Iris pigment epithelial cell (primary cell): ENCODE measurements around the gene LPIN3.

Experiments used
- DNase-seq: peaks from one replicate; pipeline ENCODE4 v3.0.0-alpha.2; 2011; ENCODE audit warnings: low read depth

LPIN3 gene

DNA sequence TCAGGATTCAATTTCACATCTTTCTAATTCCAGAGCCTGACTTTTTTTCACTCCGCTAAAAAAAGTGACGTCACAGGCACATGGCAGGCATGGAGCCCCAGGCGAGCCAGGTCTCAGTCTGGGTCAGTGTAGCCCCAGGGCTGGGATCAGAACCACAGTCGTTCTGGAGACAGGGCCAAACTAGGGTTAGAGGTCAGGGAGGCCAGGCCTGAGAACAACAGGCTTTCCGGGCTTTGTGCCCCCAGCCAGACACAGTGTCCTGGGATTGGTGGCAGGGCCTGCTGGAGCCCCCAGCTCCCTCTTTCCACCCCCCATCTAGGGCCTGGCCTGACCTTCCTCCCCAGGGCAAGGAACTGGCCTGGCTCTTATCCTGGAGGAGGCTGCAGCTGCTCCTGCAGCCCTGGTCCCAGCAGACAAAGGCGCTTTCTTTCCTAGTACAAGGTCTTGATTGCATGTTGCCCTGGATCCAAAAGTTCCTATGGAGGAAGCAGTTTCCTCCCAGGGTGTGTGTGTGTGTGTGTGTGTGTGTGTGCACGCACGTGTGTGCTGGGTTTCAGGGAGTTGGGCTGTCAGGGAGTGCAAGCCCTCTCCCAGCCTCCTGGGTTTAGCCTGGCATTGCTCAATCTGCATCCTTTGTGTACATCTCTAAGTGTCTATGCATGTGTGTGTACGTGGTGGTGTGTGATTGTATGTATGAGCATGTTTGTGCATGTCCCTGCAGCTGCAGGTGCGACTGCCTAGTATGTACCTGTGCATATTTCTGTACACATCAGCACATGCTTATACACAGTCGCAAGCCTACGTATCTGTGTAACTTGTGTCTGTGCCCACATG, 52.5 kb downstream of the LPIN3 start:
- no peak for DNase-seq

DNA sequence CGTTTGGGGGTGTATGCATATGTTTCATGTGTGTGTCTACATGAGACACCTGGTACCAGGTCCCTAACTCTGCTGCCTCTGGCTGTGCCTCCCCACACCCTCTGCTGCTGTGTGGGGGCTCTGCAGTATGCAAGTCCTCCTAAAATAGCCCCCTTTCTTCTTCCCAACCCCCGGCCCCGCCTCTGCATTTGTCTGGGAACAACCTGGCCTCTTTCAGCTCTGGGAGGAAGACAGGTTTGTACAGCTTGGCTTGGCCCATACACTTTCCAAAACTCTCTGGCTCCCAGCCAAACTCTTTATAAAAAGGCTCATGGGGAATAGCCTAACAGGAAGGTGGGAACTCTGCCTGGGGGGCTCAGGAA, 53.1 kb downstream of the LPIN3 start:
- no peak for DNase-seq

DNA sequence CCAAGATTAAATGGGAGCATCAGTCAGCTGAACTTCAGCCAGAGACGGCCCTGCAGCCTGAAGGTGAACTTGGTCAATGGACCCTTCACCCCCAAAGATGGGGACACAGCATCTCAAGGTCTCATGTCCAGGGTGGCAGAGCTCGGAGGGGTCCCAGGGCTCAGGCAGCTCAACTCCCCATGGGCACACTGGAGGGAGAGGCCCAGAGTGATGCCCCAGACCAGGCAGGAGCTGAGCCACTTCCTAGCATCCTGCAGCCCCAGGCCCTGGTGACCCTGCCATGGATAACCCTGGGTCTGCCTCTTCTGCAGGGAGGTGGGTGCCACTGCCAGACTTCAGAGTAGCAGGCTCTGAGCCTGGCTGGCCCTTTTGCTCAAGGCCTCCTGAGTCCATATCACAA, 53.5 kb downstream of the LPIN3 start:
- no peak for DNase-seq

DNA sequence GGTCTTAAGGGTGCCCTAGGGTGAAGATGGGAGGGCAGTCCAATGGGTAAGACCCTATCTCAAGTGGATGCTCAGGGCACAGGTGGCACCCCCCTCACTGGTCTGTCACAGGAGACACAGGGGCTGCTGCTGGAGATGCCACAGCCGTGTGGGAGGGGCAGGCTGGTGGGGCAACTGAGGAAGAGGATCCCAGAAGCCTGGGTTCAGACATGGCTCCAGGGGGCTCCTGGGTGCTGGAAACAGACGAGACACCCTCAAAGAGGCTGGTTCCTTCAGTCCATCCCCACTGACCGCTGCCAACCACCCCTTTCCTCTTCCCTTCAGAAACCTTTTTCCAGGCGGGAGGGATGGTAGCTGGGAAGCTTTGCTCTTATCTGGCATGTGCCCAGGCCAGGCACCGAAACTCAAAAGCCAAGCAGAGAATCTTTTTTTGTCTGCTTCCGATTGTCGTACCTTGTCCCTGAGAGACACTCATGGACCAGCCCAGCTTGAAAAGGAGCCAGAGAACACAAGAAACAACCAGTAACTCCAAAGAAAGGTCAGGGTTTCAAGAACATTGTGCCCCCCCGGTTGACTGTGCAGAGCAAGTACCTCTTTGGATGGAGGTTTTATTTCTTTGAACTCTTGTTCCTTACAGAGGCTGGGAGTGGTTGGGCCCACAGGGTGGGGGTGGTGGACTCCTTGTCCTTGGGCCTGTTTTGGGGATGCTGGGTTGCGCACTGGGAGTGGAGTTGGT, 54.5 kb downstream of the LPIN3 start:
- no peak for DNase-seq

DNA sequence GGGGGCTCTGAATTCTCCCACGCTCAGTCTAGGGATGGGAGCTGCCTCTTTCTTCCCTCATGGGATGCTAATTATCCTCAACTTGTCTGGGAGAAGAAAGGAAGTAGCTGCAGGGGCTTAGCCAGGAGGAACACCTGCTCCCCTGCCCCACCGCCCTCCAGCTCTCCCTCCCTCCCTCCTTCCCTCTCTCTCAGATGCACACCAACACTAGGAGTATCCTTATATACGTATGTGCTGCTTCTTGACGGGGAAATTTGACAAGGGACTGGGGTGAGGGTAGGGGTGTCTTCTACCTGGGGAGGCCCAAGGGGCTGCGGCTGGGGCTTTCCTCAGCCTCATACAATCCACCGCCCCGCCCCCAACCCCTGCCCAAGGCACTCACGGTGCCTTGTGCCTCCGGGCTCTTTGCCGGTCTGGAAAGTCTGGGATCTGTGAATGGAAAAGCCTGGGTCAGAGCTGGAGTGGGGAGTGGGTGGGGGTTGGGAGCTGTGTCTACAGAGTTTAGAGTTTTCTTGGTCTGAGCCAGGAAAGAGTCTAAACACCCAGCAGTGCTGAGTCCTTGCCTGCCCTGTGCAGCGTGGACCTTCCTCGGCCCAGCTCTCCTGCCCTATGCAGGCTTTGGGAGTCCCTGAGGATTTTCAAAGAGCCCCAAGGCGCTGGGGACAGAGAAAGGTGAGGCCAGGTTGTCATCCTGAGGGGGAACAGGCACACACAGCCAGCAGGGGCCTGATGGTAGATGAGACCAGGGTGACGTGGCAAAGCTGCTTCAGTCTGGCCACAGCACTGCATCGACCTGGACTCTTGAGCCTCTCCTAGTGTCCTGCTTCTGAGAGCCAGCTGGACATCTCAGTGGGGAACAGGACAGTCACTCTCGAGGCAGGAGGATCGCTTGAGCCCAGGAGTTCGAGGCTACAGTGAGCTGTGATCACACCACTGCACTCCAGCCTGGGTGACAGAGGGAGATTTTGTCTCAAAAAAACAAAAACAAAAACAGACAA, 55.3 kb downstream of the LPIN3 start:
- no peak for DNase-seq

DNA sequence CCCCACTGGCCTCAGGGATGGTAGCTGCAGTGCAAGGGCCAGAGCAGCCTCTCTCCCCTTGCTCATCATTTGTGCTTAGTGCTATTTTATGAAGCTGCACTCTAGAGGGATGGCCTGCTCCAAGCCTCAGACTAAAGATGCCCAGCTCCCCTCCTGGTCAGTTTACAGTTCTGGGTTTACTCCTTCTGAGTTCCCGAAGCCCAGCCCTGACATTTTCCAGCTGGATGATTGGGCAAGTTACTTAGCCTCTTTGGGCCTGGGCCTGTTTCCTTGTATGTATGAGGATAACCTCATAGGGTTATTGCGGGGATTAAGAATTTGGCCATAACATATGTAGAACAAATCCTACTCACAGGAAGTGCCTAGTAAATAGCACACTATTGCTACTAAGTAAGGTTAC, 57.8 kb downstream of the LPIN3 start:
- peak; percentile 56 for DNase-seq

DNA sequence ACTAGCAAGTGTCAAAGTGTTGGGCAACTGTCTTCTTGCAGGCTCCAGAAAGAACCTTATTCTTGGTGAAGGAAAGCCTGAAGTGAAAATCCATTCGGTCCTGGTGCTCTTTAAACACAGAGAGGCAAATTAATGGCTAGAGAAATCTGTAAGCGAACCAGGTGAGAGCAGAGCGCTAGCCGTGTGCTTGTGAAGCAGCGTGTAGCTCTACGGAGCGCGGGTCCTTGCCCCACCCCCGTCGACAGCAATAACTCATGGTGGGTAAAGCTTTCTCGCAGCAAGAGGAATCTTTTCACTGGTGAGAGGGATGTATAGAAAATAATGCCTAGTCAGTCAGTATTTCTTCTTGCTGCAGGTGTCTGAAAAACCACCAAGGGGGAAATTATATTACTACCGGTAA, 63.0 kb downstream of the LPIN3 start:
- no peak for DNase-seq

DNA sequence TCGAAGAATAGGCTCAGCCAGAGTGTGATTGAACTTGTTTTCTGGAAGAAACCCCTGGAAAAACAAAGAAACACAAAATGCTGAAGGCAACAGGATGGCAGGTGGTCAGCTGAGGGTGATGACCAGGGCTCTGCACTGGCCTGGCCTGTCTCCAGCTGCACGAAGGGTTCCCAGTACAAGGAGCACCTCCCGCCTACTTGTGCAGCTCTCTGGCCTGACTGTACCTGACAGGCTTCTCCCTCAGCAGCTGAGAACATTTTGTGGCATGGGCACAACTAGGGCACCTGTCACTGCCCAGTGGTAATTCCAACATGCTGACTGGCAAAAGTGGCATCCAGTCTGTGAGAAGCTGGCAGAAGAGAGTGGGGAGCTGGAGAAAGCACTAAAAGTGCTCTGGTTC, 64.8 kb downstream of the LPIN3 start:
- no peak for DNase-seq

DNA sequence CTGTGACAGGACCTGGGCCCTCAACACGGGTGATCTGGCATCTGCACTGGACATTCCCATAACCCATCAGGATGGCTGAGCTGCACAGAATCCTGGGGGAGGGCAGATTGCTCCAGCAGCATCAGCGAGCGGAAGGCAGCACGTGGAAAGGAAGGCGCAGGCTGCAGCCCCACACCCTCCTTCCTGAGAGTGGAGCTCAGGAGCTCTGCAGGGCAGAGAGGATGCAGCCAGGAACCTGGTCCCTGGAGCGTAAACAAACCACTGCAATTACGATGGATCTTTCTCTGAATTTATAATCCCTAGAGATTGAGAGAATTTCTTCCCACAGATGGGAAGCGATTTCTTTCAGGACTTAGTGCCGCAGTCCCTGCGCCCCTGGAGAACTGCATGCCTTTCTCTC, 65.7 kb downstream of the LPIN3 start:
- no peak for DNase-seq

DNA sequence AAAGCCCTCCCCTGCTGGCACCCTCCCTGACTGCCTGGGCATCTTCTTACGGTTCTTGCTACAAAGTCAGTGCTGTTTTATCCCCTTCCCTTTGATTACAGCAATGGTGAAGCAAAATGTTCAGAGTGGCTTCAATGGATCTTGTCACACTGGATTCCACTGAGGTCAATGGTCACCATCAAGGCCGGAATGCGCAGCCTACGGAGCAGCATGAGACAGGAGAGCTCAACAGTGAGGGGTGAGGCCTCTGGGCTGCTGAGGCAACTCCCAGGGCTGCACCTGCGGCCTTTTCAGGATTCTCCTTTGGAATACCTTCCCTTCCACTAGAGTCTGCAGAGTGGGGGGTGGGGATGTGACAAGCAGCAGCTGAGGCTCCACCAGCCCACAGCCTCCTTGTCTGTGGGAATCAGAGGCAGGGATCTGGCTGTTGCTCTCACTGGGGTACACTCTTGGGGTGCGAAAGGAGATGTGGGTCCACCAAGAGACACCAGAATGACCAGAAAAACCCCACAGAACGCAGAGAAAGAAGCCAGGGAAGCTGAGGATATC, 66.3 kb downstream of the LPIN3 start:
- no peak for DNase-seq

DNA sequence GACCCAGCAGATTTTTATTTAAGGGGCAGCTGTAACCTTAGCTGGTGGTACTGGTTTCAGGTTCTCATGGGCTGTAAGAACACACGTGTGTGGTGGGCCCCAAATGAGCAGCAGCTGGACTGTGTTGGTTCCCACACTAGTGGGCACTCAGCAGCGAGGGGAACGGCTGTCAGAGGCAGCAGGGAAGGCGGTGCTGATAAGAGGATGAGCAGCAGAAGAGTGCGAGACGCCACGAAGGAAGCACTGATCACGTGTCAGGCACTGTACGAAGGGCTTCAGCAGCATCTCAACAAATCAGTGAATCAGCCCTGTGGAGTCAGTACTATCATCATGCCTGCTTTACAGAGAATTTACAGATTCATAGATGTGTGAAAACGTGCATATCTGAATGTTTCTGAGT, 67.0 kb downstream of the LPIN3 start:
- no peak for DNase-seq

DNA sequence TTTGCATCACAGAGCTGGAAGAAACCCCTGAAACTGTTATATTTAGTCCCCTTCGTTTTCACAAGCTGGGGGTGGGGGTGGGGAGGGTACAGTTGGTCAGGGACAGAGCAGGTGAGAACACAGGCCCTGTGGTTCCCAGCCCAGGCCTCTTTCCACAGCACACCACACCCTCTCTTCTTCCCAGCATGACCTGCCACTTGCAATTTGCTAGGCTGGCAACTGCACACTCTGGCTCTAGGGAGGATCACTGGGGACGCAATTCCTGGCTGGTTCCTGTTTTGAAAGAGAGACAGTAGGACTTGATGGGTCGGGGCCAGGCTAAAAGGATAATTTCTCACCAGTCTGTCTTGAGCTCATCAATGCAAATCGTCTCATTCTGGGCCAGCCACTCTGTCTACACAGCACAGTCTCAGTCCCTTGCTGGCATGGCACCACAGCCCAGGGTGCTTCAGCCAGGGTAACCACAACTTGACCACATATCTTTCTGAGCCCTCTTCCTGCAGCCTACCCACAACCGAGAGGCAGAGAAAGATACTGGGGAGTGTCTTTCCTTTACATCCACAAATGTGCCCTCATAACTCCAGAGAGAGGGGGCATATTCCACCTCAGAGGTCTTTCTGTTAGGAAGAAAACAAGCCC, 67.7 kb downstream of the LPIN3 start:
- no peak for DNase-seq

DNA sequence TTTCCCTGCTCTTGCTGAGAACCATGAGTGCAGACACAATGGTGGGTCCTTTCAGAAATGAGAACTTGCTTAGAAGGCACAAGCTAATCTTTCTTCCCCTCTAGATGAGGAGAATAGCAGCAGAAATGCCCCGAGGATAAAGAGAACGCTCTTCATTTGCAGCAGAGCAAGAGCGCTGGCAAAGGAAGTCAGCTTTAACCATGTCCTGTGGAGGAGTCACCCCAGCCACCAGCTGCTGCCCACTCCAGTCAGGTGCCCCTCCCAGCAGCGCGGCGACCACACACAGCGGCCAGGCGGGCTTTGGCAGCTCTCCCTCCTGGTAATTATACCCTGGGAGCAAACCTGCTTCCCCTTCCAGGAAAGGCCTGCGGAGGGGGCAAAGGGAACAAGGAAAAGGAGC, 68.4 kb downstream of the LPIN3 start:
- no peak for DNase-seq
